HG02938 (cell line): ENCODE data around the gene PCDHB16.
"Not testable (repeated sequence)": the region's sequence is repeated elsewhere in the genome, so short reads cannot be mapped to it uniquely, and the experiment has no call there.

Experiments
- ATAC-seq: cut with Tn5 transposase; IDR thresholded peaks from one replicate; pipeline ENCODE4 v1.9.1; 2021; ENCODE audit warnings: mild to moderate bottlenecking, moderate library complexity; ENCODE audit not compliant: unreplicated experiment

PCDHB16 gene

GRCh38 chr5:141180313-141180712 is 1.9 kb upstream of the PCDHB16 start:
- no peak for ATAC-seq

- not testable (repeated sequence) for ATAC-seq
Observed at GRCh38 chr5:141184117-141184855, 2.1 kb downstream of the PCDHB16 start.

GRCh38 chr5:141186897-141187512 is 4.8 kb downstream of the PCDHB16 start, which contains the start of gene PCDHB9:
Gene PCDHB9, plus strand, starts transcription at chr5:141187161. Its CDS starts 158 bp downstream, at chr5:141187319.
- no peak for ATAC-seq

GRCh38 chr5:141188682-141189081 is 6.5 kb downstream of the PCDHB16 start:
- not testable (repeated sequence) for ATAC-seq

GRCh38 chr5:141189131-141189530 is 6.9 kb downstream of the PCDHB16 start:
- not testable (repeated sequence) for ATAC-seq

GRCh38 chr5:141192110-141192725 is 10.0 kb downstream of the PCDHB16 start, which contains the start of gene PCDHB10:
Gene PCDHB10, plus strand, starts transcription at chr5:141192353. Its CDS starts 200 bp downstream, at chr5:141192553.
- no peak for ATAC-seq

GRCh38 chr5:141194332-141194731 is 12.1 kb downstream of the PCDHB16 start:
- ATAC-seq: not testable (repeated sequence)

GRCh38 chr5:141196363-141196762 is 14.2 kb downstream of the PCDHB16 start:
- no peak for ATAC-seq

GRCh38 chr5:141199359-141200235 is 17.4 kb downstream of the PCDHB16 start, which contains the start of gene PCDHB11:
Gene PCDHB11, plus strand, starts transcription at chr5:141199627. Its CDS starts 148 bp downstream, at chr5:141199775.
- no peak for ATAC-seq

- ATAC-seq: not testable (repeated sequence)
Observed at GRCh38 chr5:141201126-141201525, 18.9 kb downstream of the PCDHB16 start.

GRCh38 chr5:141201646-141202045 is 19.5 kb downstream of the PCDHB16 start:
- not testable (repeated sequence) for ATAC-seq

- no peak for ATAC-seq
Observed at GRCh38 chr5:141208478-141208877, 26.3 kb downstream of the PCDHB16 start, which contains the start of gene PCDHB12. Gene PCDHB12, plus strand, starts transcription at chr5:141208719. Its CDS starts 189 bp downstream, at chr5:141208908.

- not testable (repeated sequence) for ATAC-seq
Observed at GRCh38 chr5:141210281-141210680, 28.1 kb downstream of the PCDHB16 start.

GRCh38 chr5:141210849-141211248 is 28.7 kb downstream of the PCDHB16 start:
- not testable (repeated sequence) for ATAC-seq

- ATAC-seq: not testable (repeated sequence)
Observed at GRCh38 chr5:141213656-141214339, 31.6 kb downstream of the PCDHB16 start, which contains the start of gene PCDHB13. Gene PCDHB13, plus strand, starts transcription at chr5:141213919. Its CDS starts 205 bp downstream, at chr5:141214124.

- not testable (repeated sequence) for ATAC-seq
Observed at GRCh38 chr5:141214583-141214982, 32.4 kb downstream of the PCDHB16 start.

GRCh38 chr5:141215504-141215903 is 33.3 kb downstream of the PCDHB16 start:
- not testable (repeated sequence) for ATAC-seq

- not testable (repeated sequence) for ATAC-seq
Observed at GRCh38 chr5:141216035-141216434, 33.8 kb downstream of the PCDHB16 start.

- no peak for ATAC-seq
Observed at GRCh38 chr5:141223112-141223783, 41.1 kb downstream of the PCDHB16 start, which contains the start of gene PCDHB14. Gene PCDHB14, plus strand, starts transcription at chr5:141223343. Its CDS starts 163 bp downstream, at chr5:141223506.
